Erythroblast (primary cell): Measurements from ENCODE around the gene SETDB1.

Experiments
- DNase-seq, 2 experiments: peaks; one replicate each; lab custom pipeline; 2025; lab: John Stamatoyannopoulos, UW
- GATA1 ChIP-seq: IDR thresholded peaks from 2 replicates; pipeline ENCODE4 v1.6.1; 2011; ENCODE audit warnings: low read depth, mild to moderate bottlenecking, control low read depth, low read length, moderate library complexity
- POLR2A ChIP-seq: IDR thresholded peaks from 2 replicates; pipeline ENCODE4 v1.6.1; 2011; ENCODE audit warnings: mild to moderate bottlenecking, low read length

SETDB1 gene

GRCh38 chr1:151008244-151009205 is 82.4 kb downstream of the SETDB1 start, which contains the start of gene PRUNE1:
TSS of gene PRUNE1 (plus strand) at chr1:151008449. CDS start at chr1:151008633, 184 bp downstream.
- peak; percentile 97 for DNase-seq
- peak; percentile 65 for TF ChIP-seq POLR2A
- no peak for TF ChIP-seq GATA1

GRCh38 chr1:151009206-151009587 is 83.0 kb downstream of the SETDB1 start:
- TF ChIP-seq POLR2A (no peak), GATA1 (no peak)

GRCh38 chr1:151009674-151010345 is 83.6 kb downstream of the SETDB1 start:
- TF ChIP-seq POLR2A (no peak), GATA1 (no peak)
- DNase-seq, result no peak

More at GRCh38 chr1:151009206-151009587, 83.0 kb downstream of the SETDB1 start:
- DNase-seq, result peak in 1 of 2 experiments; percentile 43

- no peak for DNase-seq
- no peak for TF ChIP-seq POLR2A
- TF ChIP-seq GATA1, result no peak
These were observed 84.2 kb downstream of the SETDB1 start for GRCh38 chr1:151010346-151010726.

- TF ChIP-seq POLR2A (no peak), GATA1 (no peak)
- no peak for DNase-seq
These were observed 85.1 kb downstream of the SETDB1 start for GRCh38 chr1:151011154-151011850.

- DNase-seq, result no peak
- TF ChIP-seq POLR2A, result no peak
- TF ChIP-seq GATA1, result no peak
These were observed 86.7 kb downstream of the SETDB1 start for GRCh38 chr1:151012684-151013471.

GRCh38 chr1:151013518-151013917 is 87.4 kb downstream of the SETDB1 start:
- peak; percentile 75 to 81 for DNase-seq
- no peak for TF ChIP-seq GATA1
